CD14-positive monocyte (primary cell): ENCODE measurements around the gene KRT1. TPM values are rescaled to one million over a fixed set of nuclear protein-coding genes. Genes with fewer than 3 reads are reported as not detected.

ENCODE experiments used
- DNase-seq, 3 donors: peaks; one replicate each; pipeline ENCODE4 v3.0.0-alpha.2; 2011 to 2022
- H2AFZ ChIP-seq: 2 replicates; pipeline ENCODE4 v1.6.0; 2012; ENCODE audit warnings: mild to moderate bottlenecking, low read depth, low read length, inconsistent platforms; ENCODE audit not compliant: insufficient read depth, poor library complexity, severe bottlenecking
- H3K27ac ChIP-seq, 2 donors: 1 replicate in 1 of 2; 2 replicates in 1 of 2; pipeline ENCODE4 v1.5.1; 2012 to 2013; ENCODE audit warnings: low read length in 2 of 2, control low read depth in 1 of 2, inconsistent platforms in 1 of 2, low read depth in 1 of 2, mild to moderate bottlenecking in 1 of 2
- H3K27me3 ChIP-seq, 2 donors: one replicate each; pipeline versions ENCODE4 v1.6.0 to v1.6.1; 2011 to 2013; ENCODE audit warnings: low read length in 2 of 2; ENCODE audit not compliant: control insufficient read depth in 2 of 2, insufficient read depth in 2 of 2
- H3K36me3 ChIP-seq, 2 donors: replicated peaks in 1 of 2; 1 replicate in 1 of 2; 2 replicates in 1 of 2; pipeline versions ENCODE4 v1.5.1 to v1.6.1; 2012 to 2013; ENCODE audit warnings: low read length in 2 of 2, control low read depth in 1 of 2, inconsistent platforms in 1 of 2, mild to moderate bottlenecking in 1 of 2; ENCODE audit not compliant: insufficient read depth in 2 of 2, control insufficient read depth in 1 of 2
- H3K4me1 ChIP-seq, 2 donors: 1 replicate in 1 of 2; 2 replicates in 1 of 2; pipeline versions ENCODE4 v1.5.1 to v1.6.1; 2012 to 2013; ENCODE audit warnings: low read length in 2 of 2, control low read depth in 1 of 2, inconsistent platforms in 1 of 2, mild to moderate bottlenecking in 1 of 2, moderate library complexity in 1 of 2; ENCODE audit not compliant: insufficient read depth in 2 of 2, control insufficient read depth in 1 of 2
- H3K4me2 ChIP-seq: replicated peaks from 2 replicates; pipeline ENCODE3; 2012; ENCODE audit warnings: low read length, moderate library complexity, mild to moderate bottlenecking; ENCODE audit not compliant: poor library complexity, severe bottlenecking; ENCODE audit errors: extremely low read depth
- H3K4me3 ChIP-seq, 3 experiments: fragments of 200-600 bp in 1 of 3; sonication (generic) in 1 of 3; replicated peaks in 1 of 3; 1 replicate in 2 of 3; 2 replicates in 1 of 3; pipeline ENCODE4 v1.5.1; 2011 to 2013; ENCODE audit warnings: low read length in 3 of 3, mild to moderate bottlenecking in 3 of 3, control low read depth in 2 of 3, low read depth in 2 of 3, inconsistent platforms in 1 of 3, moderate library complexity in 1 of 3
- H3K79me2 ChIP-seq: 2 replicates; pipeline ENCODE4 v1.6.0; 2012; ENCODE audit warnings: mild to moderate bottlenecking, control low read depth, inconsistent platforms, low read length, moderate library complexity; ENCODE audit not compliant: insufficient read depth
- H3K9ac ChIP-seq: 2 replicates; pipeline ENCODE4 v1.6.0; 2017; ENCODE audit warnings: low read length, mild to moderate bottlenecking; ENCODE audit not compliant: insufficient read depth, poor library complexity, severe bottlenecking
- H3K9me3 ChIP-seq, 2 donors: replicated peaks in 1 of 2; 1 replicate in 1 of 2; 2 replicates in 1 of 2; pipeline versions ENCODE4 v1.5.1 to v1.6.1; 2012 to 2013; ENCODE audit warnings: low read length in 2 of 2, control low read depth in 1 of 2; ENCODE audit not compliant: control insufficient read depth in 1 of 2, insufficient read depth in 1 of 2
- H4K20me1 ChIP-seq: 2 replicates; pipeline ENCODE4 v1.6.0; 2012; ENCODE audit warnings: mild to moderate bottlenecking, low read length, control low read depth, moderate library complexity; ENCODE audit not compliant: insufficient read depth
- H3K27ac Mint-ChIP-seq, 7 donors: one replicate each; pipeline ENCODE4 v1.8.0; 2020; ENCODE audit warnings: mild to moderate bottlenecking in 7 of 7, mixed read lengths in 7 of 7, moderate library complexity in 6 of 7, inconsistent platforms in 2 of 7
- H3K27me3 Mint-ChIP-seq, 3 donors: one replicate each; pipeline ENCODE4 v1.8.0; 2021 to 2022; ENCODE audit warnings: low read depth in 3 of 3, mild to moderate bottlenecking in 3 of 3, mixed read lengths in 3 of 3, moderate library complexity in 3 of 3, inconsistent platforms in 1 of 3
- H3K36me3 Mint-ChIP-seq, 2 donors: one replicate each; pipeline ENCODE4 v1.8.0; 2020; ENCODE audit warnings: mixed read lengths in 2 of 2, inconsistent platforms in 1 of 2, mild to moderate bottlenecking in 1 of 2
- H3K4me1 Mint-ChIP-seq: one replicate; pipeline ENCODE4 v1.8.0; 2020; ENCODE audit warnings: mild to moderate bottlenecking, mixed read lengths
- H3K4me3 Mint-ChIP-seq, 2 donors: one replicate each; pipeline ENCODE4 v1.8.0; 2020; ENCODE audit warnings: mild to moderate bottlenecking in 2 of 2, mixed read lengths in 2 of 2, moderate library complexity in 1 of 2
- H3K9me3 Mint-ChIP-seq, 7 donors: one replicate each; pipeline ENCODE4 v1.8.0; 2020 to 2022; ENCODE audit warnings: mixed read lengths in 7 of 7, mild to moderate bottlenecking in 6 of 7, moderate library complexity in 6 of 7, inconsistent platforms in 2 of 7
- WGBS: methylation state at CpG from one replicate; pipeline ENCODE4 v1.1.5; 2013; ENCODE audit warnings: missing lambda C conversion rate; ENCODE audit not compliant: insufficient coverage; 5-methylcytosine and 5-hydroxymethylcytosine counted together
- intact Hi-C, 2 donors: fragments of 100-400 bp; cut with micrococcal nuclease; formaldehyde crosslinking; loops; one replicate each; pipeline versions ENCODE4 v1.15.0 to v1.15.1; 2023
- polyA plus RNA-seq, 3 donors: library from polyadenylated mRNA; depleted of rRNA in 1 of 3; unstranded in 2 of 3; stranded (reverse) in 1 of 3; fragments of 300-500 nt in 2 of 3; fragments of >200 nt in 1 of 3; fragmentation: Illumina TruSeq in 2 of 3; gene quantifications; 1 replicate in 2 of 3; 2 replicates in 1 of 3; pipeline ENCODE4 v1.2.3, GENCODE V29; 2012 to 2021
- TF ChIP-seq, protein P1 (sequence below): fragments of 200-600 bp; IDR thresholded peaks from one replicate; pipeline ENCODE4 v1.8.0; 2022; ENCODE audit warnings: antibody characterized with exemption, mild to moderate bottlenecking

Gene KRT1
- polyA plus RNA-seq, 3 donors: not detected

DNA sequence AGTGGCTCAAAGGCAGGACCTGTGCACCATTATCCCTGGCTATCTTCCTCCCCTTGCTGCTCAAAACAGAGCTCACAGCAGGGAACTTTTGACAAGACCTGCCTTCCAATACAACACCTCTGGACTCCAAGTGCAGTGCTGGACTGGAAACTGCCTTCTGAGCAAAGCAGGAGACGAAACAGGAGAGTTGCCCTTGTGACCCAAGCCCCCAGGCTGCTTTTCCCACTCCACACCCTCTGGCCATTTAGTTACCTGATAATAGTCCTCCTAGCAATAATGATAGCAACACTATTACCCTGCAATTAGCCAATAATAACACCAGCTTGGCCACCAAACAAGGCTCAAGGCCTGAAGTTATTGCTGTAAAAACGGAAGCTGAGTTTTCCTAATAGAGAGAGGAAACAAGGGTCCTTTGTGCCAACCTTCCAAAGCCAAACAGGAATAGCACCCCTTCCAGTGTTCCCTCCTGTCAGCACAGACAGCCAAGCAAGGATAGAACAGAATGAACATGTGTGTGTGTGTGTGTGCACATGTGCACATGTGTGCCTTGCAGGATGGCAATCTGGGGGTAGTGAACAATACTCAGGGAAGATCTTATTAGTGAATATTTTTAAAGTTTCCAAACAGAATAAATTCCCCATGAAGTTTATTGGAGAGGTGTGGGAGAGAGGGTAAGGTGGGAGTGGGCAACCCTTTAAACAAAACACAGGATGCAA lies 52.7 kb downstream of the KRT1 start:
- Mint-ChIP-seq H3K4me3 (no peak overlapping the region), H3K9me3 (peaks cover 0 to 3% (median 0%) of the 10 kb centered on the region in 7 donors), H3K4me1 (peaks cover 4% of the 10 kb centered on the region), H3K27me3 (peaks cover 2 to 10% (median 3%) of the 10 kb centered on the region in 3 donors), H3K27ac (no peak overlapping the region), H3K36me3 (no peaks in the 10 kb centered on the region)
- H3K4me2 ChIP-seq: no peak overlapping the region
- TF ChIP-seq, protein P1, sequence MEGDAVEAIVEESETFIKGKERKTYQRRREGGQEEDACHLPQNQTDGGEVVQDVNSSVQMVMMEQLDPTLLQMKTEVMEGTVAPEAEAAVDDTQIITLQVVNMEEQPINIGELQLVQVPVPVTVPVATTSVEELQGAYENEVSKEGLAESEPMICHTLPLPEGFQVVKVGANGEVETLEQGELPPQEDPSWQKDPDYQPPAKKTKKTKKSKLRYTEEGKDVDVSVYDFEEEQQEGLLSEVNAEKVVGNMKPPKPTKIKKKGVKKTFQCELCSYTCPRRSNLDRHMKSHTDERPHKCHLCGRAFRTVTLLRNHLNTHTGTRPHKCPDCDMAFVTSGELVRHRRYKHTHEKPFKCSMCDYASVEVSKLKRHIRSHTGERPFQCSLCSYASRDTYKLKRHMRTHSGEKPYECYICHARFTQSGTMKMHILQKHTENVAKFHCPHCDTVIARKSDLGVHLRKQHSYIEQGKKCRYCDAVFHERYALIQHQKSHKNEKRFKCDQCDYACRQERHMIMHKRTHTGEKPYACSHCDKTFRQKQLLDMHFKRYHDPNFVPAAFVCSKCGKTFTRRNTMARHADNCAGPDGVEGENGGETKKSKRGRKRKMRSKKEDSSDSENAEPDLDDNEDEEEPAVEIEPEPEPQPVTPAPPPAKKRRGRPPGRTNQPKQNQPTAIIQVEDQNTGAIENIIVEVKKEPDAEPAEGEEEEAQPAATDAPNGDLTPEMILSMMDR: no peak
- H3K9me3 ChIP-seq: no peaks in the 10 kb centered on the region
- H3K36me3 ChIP-seq: no peaks in the 10 kb centered on the region
- no peak overlapping the region for H3K4me3 ChIP-seq
- DNase-seq: no peak
- H3K9ac ChIP-seq: no peak overlapping the region
- no peak overlapping the region for H3K27ac ChIP-seq
- 82% methylated on average over 1 of the region's 2 CpGs for WGBS
- H3K79me2 ChIP-seq: no peaks in the 10 kb centered on the region
- H2AFZ ChIP-seq: no peak overlapping the region
- no peaks in the 10 kb centered on the region for H3K27me3 ChIP-seq
- intact Hi-C loops: no loop called here
- no peaks in the 10 kb centered on the region for H3K4me1 ChIP-seq
- no peaks in the 10 kb centered on the region for H4K20me1 ChIP-seq

Other genes starting within 250 kb of the KRT1 start
- gene KRT75, start 246.0 kb downstream of the KRT1 start, polyA plus RNA-seq: not detected
- not detected for gene KRT6B, start 228.3 kb downstream of the KRT1 start, polyA plus RNA-seq
- gene KRT6C, start 206.6 kb downstream of the KRT1 start, polyA plus RNA-seq: not detected
- gene KRT6A, start 187.2 kb downstream of the KRT1 start, polyA plus RNA-seq: not detected
- gene KRT5, start 160.0 kb downstream of the KRT1 start, polyA plus RNA-seq: under 1 TPM in 1 of 3 donors, not detected in 2; 0.04 TPM
- not detected for gene KRT71, start 127.3 kb downstream of the KRT1 start, polyA plus RNA-seq
- not detected for gene KRT74, start 106.6 kb downstream of the KRT1 start, polyA plus RNA-seq
- gene KRT72, start 78.9 kb downstream of the KRT1 start, polyA plus RNA-seq: not detected
- not detected for gene KRT73, start 61.8 kb downstream of the KRT1 start, polyA plus RNA-seq
- not detected for gene KRT2, start 28.2 kb downstream of the KRT1 start, polyA plus RNA-seq
- not detected for gene KRT77, start 23.1 kb upstream of the KRT1 start, polyA plus RNA-seq
- gene KRT76, start 96.9 kb upstream of the KRT1 start, polyA plus RNA-seq: not detected
- not detected for gene KRT3, start 115.7 kb upstream of the KRT1 start, polyA plus RNA-seq
- not detected for gene KRT4, start 133.7 kb upstream of the KRT1 start, polyA plus RNA-seq
- gene KRT79, start 153.9 kb upstream of the KRT1 start, polyA plus RNA-seq: not detected
- not detected for gene KRT78, start 168.6 kb upstream of the KRT1 start, polyA plus RNA-seq
- gene KRT8, start 224.7 kb upstream of the KRT1 start, polyA plus RNA-seq: under 1 TPM in 2 of 3 donors, not detected in 1; 0.16 to 0.39 TPM